Measurements from ENCODE around the gene MBP.

MBP gene

DNA sequence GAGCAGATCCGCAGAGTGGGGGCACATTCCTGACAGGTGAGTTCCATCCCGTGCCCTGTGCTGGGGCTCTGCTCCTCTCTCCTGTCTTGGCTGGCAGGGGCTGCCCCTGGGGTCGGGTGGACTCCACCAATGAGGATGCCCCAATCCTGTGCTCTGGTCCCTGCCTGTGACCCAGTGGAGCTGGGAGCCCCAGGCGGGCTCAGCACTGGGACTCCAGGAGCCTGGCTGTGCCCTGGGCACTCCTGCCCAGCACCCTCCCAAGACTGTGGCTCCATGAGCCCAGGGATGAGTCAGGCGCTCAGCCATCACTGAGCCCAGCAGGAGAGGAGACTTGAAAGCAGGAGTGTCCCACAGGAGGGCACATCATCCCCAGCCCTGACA lies 53.9 kb downstream of the MBP start:
- TF ChIP-seq ZFP3 (CRISPR knock-in tag; IDR thresholded peaks at IDR 0.05) = no peak
- no peak for TF ChIP-seq CSDC2 (CRISPR knock-in tag; IDR thresholded peaks at IDR 0.05)
- TF ChIP-seq, protein P1, sequence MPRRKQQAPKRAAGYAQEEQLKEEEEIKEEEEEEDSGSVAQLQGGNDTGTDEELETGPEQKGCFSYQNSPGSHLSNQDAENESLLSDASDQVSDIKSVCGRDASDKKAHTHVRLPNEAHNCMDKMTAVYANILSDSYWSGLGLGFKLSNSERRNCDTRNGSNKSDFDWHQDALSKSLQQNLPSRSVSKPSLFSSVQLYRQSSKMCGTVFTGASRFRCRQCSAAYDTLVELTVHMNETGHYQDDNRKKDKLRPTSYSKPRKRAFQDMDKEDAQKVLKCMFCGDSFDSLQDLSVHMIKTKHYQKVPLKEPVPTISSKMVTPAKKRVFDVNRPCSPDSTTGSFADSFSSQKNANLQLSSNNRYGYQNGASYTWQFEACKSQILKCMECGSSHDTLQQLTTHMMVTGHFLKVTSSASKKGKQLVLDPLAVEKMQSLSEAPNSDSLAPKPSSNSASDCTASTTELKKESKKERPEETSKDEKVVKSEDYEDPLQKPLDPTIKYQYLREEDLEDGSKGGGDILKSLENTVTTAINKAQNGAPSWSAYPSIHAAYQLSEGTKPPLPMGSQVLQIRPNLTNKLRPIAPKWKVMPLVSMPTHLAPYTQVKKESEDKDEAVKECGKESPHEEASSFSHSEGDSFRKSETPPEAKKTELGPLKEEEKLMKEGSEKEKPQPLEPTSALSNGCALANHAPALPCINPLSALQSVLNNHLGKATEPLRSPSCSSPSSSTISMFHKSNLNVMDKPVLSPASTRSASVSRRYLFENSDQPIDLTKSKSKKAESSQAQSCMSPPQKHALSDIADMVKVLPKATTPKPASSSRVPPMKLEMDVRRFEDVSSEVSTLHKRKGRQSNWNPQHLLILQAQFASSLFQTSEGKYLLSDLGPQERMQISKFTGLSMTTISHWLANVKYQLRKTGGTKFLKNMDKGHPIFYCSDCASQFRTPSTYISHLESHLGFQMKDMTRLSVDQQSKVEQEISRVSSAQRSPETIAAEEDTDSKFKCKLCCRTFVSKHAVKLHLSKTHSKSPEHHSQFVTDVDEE (CRISPR knock-in tag; IDR thresholded peaks at IDR 0.05) = no peak
- TF ChIP-seq ZFP30 (CRISPR knock-in tag; IDR thresholded peaks at IDR 0.05) = no peak
- TF ChIP-seq, protein P2, sequence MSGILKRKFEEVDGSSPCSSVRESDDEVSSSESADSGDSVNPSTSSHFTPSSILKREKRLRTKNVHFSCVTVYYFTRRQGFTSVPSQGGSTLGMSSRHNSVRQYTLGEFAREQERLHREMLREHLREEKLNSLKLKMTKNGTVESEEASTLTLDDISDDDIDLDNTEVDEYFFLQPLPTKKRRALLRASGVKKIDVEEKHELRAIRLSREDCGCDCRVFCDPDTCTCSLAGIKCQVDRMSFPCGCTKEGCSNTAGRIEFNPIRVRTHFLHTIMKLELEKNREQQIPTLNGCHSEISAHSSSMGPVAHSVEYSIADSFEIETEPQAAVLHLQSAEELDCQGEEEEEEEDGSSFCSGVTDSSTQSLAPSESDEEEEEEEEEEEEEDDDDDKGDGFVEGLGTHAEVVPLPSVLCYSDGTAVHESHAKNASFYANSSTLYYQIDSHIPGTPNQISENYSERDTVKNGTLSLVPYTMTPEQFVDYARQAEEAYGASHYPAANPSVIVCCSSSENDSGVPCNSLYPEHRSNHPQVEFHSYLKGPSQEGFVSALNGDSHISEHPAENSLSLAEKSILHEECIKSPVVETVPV (CRISPR knock-in tag; IDR thresholded peaks at IDR 0.05) = no peak
- TF ChIP-seq ZNF565 (CRISPR knock-in tag; conservative IDR thresholded peaks at IDR 0.05; ENCODE audit: low read depth) = no peak
- no peak for TF ChIP-seq ZC3H10 (CRISPR knock-in tag; IDR thresholded peaks at IDR 0.05)
- TF ChIP-seq, protein P3, sequence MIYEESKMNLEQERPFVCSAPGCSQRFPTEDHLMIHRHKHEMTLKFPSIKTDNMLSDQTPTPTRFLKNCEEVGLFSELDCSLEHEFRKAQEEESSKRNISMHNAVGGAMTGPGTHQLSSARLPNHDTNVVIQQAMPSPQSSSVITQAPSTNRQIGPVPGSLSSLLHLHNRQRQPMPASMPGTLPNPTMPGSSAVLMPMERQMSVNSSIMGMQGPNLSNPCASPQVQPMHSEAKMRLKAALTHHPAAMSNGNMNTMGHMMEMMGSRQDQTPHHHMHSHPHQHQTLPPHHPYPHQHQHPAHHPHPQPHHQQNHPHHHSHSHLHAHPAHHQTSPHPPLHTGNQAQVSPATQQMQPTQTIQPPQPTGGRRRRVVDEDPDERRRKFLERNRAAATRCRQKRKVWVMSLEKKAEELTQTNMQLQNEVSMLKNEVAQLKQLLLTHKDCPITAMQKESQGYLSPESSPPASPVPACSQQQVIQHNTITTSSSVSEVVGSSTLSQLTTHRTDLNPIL (CRISPR knock-in tag; IDR thresholded peaks at IDR 0.05; ENCODE audit: low read depth) = no peak
- ATAC-seq = peak; percentile 71

DNA sequence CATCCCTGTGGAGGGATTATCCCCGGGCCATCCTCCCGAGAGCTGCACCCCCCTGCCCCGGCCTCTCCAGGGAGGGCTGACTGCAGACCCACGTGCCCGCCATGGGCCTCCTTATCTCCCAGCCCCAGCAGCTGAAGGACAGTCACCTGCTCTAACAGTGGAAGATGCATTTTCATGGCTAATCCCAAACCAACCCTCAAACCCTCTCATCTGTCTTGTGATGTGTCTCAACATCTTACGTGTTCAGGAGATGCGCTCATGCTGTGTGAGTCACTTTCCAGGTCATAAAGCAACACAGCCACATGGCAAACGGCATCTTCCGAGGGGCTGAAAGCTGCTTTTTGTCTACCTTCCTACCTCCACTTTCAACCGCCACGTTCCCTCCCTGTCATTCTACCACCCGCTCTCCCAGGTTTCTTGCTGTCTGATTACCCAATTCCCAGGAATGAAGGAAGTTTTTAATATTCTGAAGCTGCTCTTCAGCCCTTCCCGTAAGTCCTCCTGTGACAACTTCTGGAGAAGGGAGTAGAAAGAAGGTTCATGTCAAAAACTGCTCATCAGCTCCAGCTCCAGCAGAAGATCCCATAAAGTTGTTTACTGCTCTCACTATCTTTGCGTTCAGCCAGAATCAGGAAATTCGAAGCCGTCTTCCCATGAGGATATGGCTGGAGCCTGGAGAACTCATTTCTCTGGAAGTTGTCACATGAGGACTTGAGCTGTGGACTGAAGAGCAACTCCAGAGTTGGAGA lies 54.5 kb downstream of the MBP start:
- ATAC-seq = peak; percentile 31; the same call in 2 of the 3 replicates
- TF ChIP-seq, protein P4, sequence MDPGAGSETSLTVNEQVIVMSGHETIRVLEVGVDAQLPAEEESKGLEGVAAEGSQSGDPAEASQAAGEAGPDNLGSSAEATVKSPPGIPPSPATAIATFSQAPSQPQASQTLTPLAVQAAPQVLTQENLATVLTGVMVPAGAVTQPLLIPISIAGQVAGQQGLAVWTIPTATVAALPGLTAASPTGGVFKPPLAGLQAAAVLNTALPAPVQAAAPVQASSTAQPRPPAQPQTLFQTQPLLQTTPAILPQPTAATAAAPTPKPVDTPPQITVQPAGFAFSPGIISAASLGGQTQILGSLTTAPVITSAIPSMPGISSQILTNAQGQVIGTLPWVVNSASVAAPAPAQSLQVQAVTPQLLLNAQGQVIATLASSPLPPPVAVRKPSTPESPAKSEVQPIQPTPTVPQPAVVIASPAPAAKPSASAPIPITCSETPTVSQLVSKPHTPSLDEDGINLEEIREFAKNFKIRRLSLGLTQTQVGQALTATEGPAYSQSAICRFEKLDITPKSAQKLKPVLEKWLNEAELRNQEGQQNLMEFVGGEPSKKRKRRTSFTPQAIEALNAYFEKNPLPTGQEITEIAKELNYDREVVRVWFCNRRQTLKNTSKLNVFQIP (CRISPR knock-in tag; IDR thresholded peaks at IDR 0.05; ENCODE audit: borderline replicate concordance, low read depth) = no peak
- TF ChIP-seq ZNF8 (CRISPR knock-in tag; IDR thresholded peaks at IDR 0.05) = no peak
- no peak for TF ChIP-seq ZNF70 (CRISPR knock-in tag; IDR thresholded peaks at IDR 0.05)
- no peak for TF ChIP-seq TCF4 (CRISPR knock-in tag; IDR thresholded peaks at IDR 0.05; ENCODE audit: borderline replicate concordance)
- TF ChIP-seq PPARA (CRISPR knock-in tag; IDR thresholded peaks at IDR 0.05; ENCODE audit: borderline replicate concordance) = no peak
- TF ChIP-seq ISL1 (CRISPR knock-in tag; IDR thresholded peaks at IDR 0.05) = no peak
- no peak for TF ChIP-seq RARB (CRISPR knock-in tag; IDR thresholded peaks at IDR 0.05)
- TF ChIP-seq ARNTL (CRISPR knock-in tag; IDR thresholded peaks at IDR 0.05; ENCODE audit: borderline replicate concordance, low read depth) = no peak
- no peak for TF ChIP-seq ZC3H10 (CRISPR knock-in tag; IDR thresholded peaks at IDR 0.05)
- no peak for TF ChIP-seq OSR1 (CRISPR knock-in tag; IDR thresholded peaks at IDR 0.05)
- TF ChIP-seq ZFP3 (CRISPR knock-in tag; IDR thresholded peaks at IDR 0.05) = no peak
- TF ChIP-seq, protein P3 (CRISPR knock-in tag; IDR thresholded peaks at IDR 0.05; ENCODE audit: low read depth) = no peak
- TF ChIP-seq BACH2 (CRISPR knock-in tag; IDR thresholded peaks at IDR 0.05; ENCODE audit: borderline replicate concordance) = no peak
- TF ChIP-seq, protein P2 (CRISPR knock-in tag; IDR thresholded peaks at IDR 0.05) = no peak

DNA sequence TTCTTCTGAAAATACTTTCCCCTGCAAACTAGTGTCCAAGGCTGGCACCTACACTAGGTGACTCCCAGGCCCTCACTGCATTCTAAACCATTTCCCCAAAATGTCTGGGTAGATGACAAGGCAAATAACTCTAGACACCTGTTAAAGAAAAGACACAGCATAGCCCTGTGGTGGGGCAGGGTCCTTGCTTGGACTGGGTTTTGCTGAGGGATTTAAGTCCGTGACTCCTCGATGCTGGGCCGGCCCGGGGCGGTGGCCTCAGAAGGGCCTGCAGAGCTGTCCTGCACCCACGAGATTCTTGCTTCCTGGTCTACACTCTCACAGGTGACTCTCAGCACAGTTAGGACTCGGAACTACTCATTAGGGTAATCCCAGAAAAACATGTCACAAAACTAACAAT lies 55.2 kb downstream of the MBP start:
- ATAC-seq = no peak
- TF ChIP-seq ZNF565 (CRISPR knock-in tag; conservative IDR thresholded peaks at IDR 0.05; ENCODE audit: low read depth) = no peak
- TF ChIP-seq RARB (CRISPR knock-in tag; IDR thresholded peaks at IDR 0.05) = no peak
- TF ChIP-seq ESRRG (CRISPR knock-in tag; IDR thresholded peaks at IDR 0.05) = no peak
- TF ChIP-seq, protein P4 (CRISPR knock-in tag; IDR thresholded peaks at IDR 0.05; ENCODE audit: borderline replicate concordance, low read depth) = no peak
- TF ChIP-seq, protein P3 (CRISPR knock-in tag; IDR thresholded peaks at IDR 0.05; ENCODE audit: low read depth) = no peak
- TF ChIP-seq, protein P5, sequence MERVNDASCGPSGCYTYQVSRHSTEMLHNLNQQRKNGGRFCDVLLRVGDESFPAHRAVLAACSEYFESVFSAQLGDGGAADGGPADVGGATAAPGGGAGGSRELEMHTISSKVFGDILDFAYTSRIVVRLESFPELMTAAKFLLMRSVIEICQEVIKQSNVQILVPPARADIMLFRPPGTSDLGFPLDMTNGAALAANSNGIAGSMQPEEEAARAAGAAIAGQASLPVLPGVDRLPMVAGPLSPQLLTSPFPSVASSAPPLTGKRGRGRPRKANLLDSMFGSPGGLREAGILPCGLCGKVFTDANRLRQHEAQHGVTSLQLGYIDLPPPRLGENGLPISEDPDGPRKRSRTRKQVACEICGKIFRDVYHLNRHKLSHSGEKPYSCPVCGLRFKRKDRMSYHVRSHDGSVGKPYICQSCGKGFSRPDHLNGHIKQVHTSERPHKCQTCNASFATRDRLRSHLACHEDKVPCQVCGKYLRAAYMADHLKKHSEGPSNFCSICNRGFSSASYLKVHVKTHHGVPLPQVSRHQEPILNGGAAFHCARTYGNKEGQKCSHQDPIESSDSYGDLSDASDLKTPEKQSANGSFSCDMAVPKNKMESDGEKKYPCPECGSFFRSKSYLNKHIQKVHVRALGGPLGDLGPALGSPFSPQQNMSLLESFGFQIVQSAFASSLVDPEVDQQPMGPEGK (CRISPR knock-in tag; IDR thresholded peaks at IDR 0.05; ENCODE audit: borderline replicate concordance) = no peak
- TF ChIP-seq TCF4 (CRISPR knock-in tag; IDR thresholded peaks at IDR 0.05; ENCODE audit: borderline replicate concordance) = no peak
- TF ChIP-seq PPARA (CRISPR knock-in tag; IDR thresholded peaks at IDR 0.05; ENCODE audit: borderline replicate concordance) = no peak

Measured in SK-N-SH treated with all-trans-retinoic acid at 6 μM for 48 hours (cell line).